Measurements from ENCODE around the gene LRFN2. TPM values are rescaled to one million over a fixed set of nuclear protein-coding genes. Genes with fewer than 3 reads are reported as not detected.

LRFN2 gene
- total RNA-seq, 1 donor from 2014 or later = 7.4 TPM

- intact Hi-C loops (cut with micrococcal nuclease) = no loop called here
These were observed 148.8 kb downstream of the LRFN2 start for GRCh38 chr6:40438246-40438887.

- intact Hi-C loops (cut with micrococcal nuclease) = no loop called here
These were observed 149.5 kb downstream of the LRFN2 start for GRCh38 chr6:40437631-40438030.

GRCh38 chr6:40436685-40437604, 150.2 kb downstream of the LRFN2 start:
- intact Hi-C loops (cut with micrococcal nuclease) = loop anchor here (1.0 kb wide), 4 partner anchors 40 to 108 kb away; no protein-coding TSS in a partner anchor

GRCh38 chr6:40432982-40433381, 154.2 kb downstream of the LRFN2 start:
- intact Hi-C loops (cut with micrococcal nuclease) = no loop called here

- intact Hi-C loops (cut with micrococcal nuclease) = no loop called here
These were observed 155.5 kb downstream of the LRFN2 start for GRCh38 chr6:40431706-40432105.

GRCh38 chr6:40427196-40427595, 160.0 kb downstream of the LRFN2 start:
- intact Hi-C loops (cut with micrococcal nuclease) = no loop called here

- intact Hi-C loops (cut with micrococcal nuclease) = no loop called here
These were observed 160.7 kb downstream of the LRFN2 start for GRCh38 chr6:40426346-40427066.

- intact Hi-C loops (cut with micrococcal nuclease) = no loop called here
These were observed 161.8 kb downstream of the LRFN2 start for GRCh38 chr6:40425192-40425919.

- intact Hi-C loops (cut with micrococcal nuclease) = no loop called here
These were observed 165.1 kb downstream of the LRFN2 start for GRCh38 chr6:40422046-40422445.

GRCh38 chr6:40419946-40420728, 167.0 kb downstream of the LRFN2 start:
- intact Hi-C loops (cut with micrococcal nuclease) = no loop called here

GRCh38 chr6:40419377-40419776, 167.8 kb downstream of the LRFN2 start:
- intact Hi-C loops (cut with micrococcal nuclease) = no loop called here

- intact Hi-C loops (cut with micrococcal nuclease) = no loop called here
These were observed 170.1 kb downstream of the LRFN2 start for GRCh38 chr6:40417031-40417430.

GRCh38 chr6:40414617-40415016, 172.5 kb downstream of the LRFN2 start:
- intact Hi-C loops (cut with micrococcal nuclease) = loop anchor here (5.0 kb wide), 1 partner anchor 562 kb away; no protein-coding TSS in a partner anchor

GRCh38 chr6:40413239-40413638, 173.9 kb downstream of the LRFN2 start:
- intact Hi-C loops (cut with micrococcal nuclease) = loop anchor here (5.0 kb wide), 1 partner anchor 561 kb away; no protein-coding TSS in a partner anchor

GRCh38 chr6:40411881-40412280, 175.3 kb downstream of the LRFN2 start:
- intact Hi-C loops (cut with micrococcal nuclease) = loop anchor here (5.0 kb wide), 1 partner anchor 560 kb away; no protein-coding TSS in a partner anchor

GRCh38 chr6:40410821-40411220, 176.3 kb downstream of the LRFN2 start:
- intact Hi-C loops (cut with micrococcal nuclease) = loop anchor here (5.0 kb wide), 1 partner anchor 559 kb away; no protein-coding TSS in a partner anchor

- intact Hi-C loops (cut with micrococcal nuclease) = loop anchor here (5.0 kb wide), 1 partner anchor 558 kb away; no protein-coding TSS in a partner anchor
These were observed 177.3 kb downstream of the LRFN2 start for GRCh38 chr6:40409716-40410397.

GRCh38 chr6:40408786-40409542, 178.2 kb downstream of the LRFN2 start:
- intact Hi-C loops (cut with micrococcal nuclease) = no loop called here

- intact Hi-C loops (cut with micrococcal nuclease) = no loop called here
These were observed 179.9 kb downstream of the LRFN2 start for GRCh38 chr6:40407239-40407638.

Data from T-helper 1 cell treated with Interleukin-12 subunit alpha and Interleukin-12 subunit beta and Interleukin-4 antibody, amounts not matched to agents 30 ng/mL and 1 ng/mL, for 36 hours (primary cell).